EL (cell line): ENCODE results near the gene GPR39.
A peak's percentile ranks its signal among the peaks of the same experiment; 100 is the strongest.

Source experiments
- DNase-seq: peaks from one replicate; pipeline ENCODE4 v3.0.0-alpha.2; 2016

The GPR39 gene

GRCh38 chr2:132573444-132574007 is 156.9 kb downstream of the GPR39 start:
- no peak for DNase-seq

- DNase-seq = no peak
Measured at GRCh38 chr2:132577686-132578085, 161.1 kb downstream of the GPR39 start.

GRCh38 chr2:132581591-132581990 is 165.0 kb downstream of the GPR39 start:
- no peak for DNase-seq

- no peak for DNase-seq
Measured at GRCh38 chr2:132581991-132582738, 165.6 kb downstream of the GPR39 start.

- no peak for DNase-seq
Measured at GRCh38 chr2:132583666-132584360, 167.2 kb downstream of the GPR39 start.

DNA sequence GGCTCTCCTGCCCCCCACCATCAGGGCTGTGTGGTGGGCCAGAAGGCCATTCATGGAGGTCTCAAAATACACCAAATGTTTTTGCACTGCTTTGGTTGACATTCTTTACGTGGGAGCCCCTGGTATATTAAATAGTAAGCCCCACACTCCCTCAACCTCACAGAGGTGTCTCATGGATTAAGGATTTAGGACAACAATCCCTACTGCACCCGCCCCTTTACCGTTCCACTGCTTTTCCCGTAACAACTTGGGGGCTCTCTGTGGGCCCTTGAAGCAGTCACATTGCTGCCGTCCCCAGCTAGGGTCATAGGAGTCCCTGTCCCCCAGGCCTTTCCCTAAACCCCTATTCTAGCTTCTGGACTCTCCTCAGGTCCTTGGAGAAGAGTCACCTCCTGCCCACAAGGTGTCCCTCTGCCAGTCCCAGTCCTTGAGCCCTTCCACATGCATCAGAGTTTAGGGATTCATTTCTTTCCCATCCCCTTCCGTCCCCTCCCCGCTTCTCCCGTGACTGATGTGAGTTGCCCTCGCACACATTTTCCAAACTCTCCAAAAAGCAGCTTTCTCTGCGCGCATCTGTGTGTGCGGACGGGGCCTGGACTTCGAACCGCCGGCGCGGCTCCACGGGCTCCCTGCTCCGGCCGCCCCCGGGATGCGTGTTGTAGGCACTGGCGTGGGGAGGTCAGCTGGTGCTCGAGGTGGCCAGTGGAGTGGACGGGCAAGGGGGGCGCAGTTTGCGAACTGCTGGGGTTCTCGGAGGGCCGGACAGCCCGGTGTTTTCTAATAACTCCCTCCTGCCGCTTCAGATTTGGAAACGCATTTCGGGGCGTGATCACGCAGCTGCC is 168.6 kb downstream of the GPR39 start:
- DNase-seq = no peak

- no peak for DNase-seq
Measured at GRCh38 chr2:132586101-132586511, 169.5 kb downstream of the GPR39 start.

DNA sequence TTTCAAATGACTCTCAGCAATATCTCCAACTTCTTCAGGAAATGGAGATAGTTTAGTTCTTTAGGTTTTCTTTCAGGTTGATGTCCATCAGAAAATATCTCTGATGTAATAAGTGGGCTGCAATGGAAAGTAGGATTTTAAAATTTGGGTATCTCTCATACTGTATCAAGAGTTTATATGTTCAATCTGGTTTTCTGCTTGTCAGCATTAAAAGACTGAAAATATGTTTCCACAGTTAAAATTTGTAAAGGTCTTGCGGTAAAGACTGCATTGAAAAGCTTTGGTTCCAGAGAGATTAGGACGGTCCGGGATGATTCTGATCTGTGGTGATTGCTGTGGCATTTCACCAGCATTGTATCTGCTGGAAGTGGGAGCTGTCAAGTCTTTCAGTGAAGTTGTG is 170.2 kb downstream of the GPR39 start:
- no peak for DNase-seq

DNA sequence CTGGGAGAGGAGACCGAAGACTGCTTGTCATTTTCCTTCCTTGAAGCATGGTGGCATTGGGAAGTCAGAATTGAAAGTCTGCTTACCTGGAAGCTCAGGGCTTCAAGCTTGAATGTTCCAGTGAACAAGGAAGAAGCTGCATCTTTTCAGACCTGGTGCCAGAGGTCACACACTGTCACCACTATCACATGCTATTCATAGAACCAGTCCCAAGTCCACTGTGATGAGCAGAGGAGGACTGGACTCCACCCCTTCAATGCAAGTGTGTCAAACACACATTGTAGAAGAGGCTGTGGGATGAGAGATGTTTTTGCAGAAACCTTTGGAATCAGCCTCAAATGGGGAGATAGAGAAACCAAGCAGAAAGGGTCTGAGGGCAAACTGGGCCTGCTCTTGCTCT is 172.0 kb downstream of the GPR39 start:
- DNase-seq = no peak

DNA sequence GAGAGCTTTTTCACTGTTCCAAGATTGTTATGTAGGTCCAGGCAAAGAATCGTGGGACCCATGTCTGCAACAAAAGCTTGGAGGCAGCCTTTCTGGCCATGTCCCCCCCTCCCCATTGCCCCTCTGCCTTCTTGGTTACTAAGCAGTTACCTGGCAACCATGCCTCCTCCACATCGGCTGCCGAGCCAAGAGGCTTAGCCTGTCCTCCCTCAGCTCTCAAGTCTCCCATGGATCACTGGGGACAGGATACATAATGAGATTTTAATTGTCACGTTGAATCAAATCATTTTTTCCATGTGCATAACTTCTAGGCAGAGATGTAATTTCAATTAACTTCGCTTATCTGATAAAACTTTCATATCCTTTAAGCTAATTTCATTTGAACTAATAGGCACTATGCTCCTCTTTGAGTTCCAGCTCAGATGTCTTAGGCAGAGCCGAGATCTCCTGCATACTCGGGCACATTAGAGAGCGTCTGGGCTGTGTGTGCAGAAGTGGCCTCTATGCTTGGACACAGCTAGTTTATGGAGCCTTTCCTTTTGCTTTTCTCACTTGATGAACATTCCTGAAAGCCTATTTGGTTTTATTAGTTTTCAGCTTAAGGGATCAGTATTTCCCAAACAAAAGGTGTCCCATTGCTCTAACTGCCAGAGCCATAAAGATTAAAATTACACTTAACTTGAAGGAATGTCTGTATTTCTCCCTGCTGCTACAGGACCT is 172.7 kb downstream of the GPR39 start:
- no peak for DNase-seq

DNA sequence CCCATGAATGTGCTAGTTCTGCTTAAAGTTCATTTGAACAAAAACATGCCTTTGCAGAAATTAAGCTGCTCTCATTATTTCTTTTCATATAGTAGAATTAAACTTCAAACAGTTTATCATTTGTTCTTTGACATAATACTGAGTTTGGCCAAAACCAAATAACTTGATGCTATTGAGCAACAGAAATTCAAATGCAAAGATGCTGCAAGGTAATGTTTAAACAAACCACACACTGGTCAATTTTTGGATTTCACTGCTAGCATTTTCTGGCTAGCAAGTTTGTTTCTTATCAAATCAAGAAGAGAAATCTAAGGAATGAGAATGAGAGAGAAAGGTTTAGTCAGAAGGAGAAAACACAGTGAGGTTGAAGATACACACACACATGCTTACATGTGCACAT is 173.4 kb downstream of the GPR39 start:
- DNase-seq = no peak

GRCh38 chr2:132593171-132593570 is 176.6 kb downstream of the GPR39 start:
- DNase-seq = peak; percentile 43

DNA sequence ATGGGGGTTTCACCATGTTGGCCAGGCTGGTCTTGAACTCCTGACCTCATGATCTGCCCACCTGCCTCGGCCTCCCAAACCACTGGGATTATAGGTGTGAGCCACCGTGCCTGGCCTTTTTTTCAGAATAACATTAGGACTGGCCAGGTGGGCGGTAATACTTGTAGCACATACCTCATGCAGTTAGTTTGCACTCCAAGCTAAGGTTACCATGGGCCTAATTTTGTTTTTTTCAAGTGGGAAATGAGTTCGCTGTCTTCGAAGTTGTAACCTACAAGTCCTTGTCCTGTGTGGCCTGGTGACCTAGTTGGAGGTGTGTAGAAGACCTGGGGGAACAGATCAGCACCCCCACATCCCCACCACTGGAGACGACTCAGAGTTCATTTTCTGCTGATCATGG is 178.6 kb downstream of the GPR39 start:
- no peak for DNase-seq

GRCh38 chr2:132595693-132596092 is 179.1 kb downstream of the GPR39 start:
- DNase-seq = no peak

DNA sequence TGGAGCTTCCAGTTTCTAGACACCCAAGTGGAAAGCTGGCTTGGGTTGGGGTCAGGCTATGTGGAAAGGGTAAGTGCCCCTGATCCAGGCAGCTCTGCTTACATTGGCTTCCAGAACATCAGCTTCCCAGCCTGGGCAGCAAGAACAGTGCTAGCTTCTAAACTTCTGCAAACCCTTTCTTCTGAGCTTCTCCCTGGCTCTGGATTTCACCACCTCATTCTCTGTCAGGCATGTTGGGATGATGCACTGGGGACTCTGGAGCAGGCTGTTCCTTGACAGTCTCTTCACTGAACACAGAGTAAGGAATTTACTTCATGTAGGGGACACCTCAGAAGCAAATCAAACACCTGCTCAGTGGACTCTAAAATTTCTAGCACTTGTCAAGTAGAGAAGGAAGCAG is 180.6 kb downstream of the GPR39 start:
- DNase-seq = no peak

GRCh38 chr2:132597831-132598230 is 181.2 kb downstream of the GPR39 start:
- DNase-seq = no peak

DNA sequence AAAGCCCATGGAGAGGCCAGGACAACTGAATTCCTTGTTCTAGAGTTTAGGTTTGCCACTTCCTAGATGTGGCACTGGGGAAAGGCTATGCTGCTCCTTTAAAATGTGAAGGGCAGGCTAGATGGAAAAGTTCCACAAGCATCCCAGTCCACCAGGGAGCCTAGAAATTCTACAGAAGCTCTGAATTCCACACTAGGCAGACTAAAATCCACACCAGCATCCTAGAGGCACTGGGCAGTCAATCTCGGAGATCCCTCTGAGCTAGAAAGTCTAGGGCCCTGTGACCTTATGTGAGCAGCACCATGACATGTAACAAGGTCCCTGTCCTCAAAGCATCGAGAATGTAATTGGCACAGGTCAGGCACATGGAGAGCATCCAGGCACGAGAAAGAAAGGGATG is 181.9 kb downstream of the GPR39 start:
- no peak for DNase-seq

DNA sequence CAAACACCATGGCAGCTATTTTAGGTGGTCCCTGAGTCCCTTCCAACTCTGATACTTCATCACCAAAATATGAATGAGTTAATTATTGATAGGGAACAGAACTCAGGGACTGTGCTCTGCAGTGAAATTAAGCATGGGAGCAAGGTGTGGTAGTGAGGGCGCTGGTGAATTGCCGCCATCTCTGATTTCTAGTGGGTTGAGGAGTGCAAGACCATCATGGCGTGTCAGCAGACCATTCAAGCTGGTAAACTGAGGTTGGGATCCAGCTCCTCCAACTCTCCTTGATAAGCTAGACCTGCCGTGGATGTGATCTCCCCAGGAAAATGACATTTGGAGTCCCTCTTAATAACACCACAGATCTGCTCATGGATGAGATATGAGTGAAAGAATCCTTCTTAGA is 183.0 kb downstream of the GPR39 start:
- no peak for DNase-seq

- no peak for DNase-seq
Measured at GRCh38 chr2:132604561-132604960, 188.0 kb downstream of the GPR39 start.

DNA sequence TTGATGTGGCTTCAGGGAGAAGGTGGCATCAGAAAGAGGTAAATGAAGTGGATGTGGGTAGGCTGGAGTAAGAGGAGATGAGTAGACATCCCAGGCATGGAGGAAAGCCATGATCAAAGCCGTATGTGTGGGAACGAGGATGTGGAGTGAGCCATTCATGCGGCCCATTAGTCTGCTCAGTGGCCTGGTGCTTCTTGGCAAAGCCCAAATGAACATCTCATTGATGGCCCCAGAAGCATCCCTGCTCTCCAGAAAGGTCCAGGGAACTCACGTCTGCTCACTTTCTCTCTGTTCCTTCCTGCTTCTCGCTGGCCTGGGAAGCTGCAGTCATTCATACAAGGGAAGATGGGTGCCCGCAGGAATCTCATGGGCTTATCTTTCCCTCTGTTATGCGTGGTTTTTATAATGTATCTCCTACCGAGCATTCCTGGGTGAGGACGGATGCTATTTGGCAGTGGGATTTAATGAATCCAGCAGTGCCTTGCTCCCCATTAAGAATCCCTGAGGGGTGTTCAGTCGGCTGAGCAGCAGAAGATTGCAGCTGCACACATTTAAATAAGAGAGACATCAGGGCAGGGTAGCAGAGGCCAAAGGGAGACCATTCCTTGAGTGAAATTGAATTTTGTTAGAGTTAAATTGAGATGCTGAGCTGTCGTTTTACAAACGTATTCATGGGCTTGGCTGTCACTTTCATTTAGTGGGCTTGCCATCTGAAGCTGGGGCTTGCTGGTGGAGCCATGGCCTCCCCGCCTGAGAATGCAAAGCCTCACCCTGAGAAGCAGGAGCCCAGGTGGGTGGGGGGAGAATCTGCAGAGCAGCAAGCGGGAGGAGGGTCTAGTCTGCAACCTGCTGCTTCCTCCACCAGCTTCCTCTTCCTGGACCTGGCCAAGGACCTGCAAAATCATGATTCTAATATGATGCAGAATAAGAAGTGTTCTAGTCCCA is 188.9 kb downstream of the GPR39 start:
- DNase-seq = no peak

DNA sequence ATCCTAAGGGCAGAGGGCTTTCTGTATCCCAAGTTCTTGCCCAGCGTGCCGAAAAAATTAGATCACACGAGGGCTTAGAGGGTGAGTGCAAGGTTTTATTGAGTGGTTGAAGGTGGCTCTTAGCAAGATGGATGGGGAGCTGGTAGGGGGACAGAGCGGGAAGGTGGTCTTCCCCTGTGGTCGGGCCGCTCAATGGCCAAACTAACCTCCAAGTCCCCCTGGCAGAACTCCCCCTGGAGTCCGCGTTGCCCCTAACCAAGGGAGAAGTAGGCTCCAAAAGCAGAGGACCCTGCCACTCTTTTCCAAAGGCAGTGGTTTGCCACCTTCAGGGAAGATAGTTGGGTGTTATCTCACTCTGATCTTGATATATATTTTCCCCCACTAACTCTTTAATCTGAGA is 190.0 kb downstream of the GPR39 start:
- DNase-seq = no peak
